LNCAP (cell line): ENCODE results near the gene GSTA4.

Experiments
- CTCF ChIP-seq: fragments of 450-650 bp; IDR thresholded peaks from 2 replicates; pipeline ENCODE4 v1.5.1; 2017; ENCODE audit warnings: mild to moderate bottlenecking

Gene GSTA4

GRCh38 chr6:52982680-52983079, 12.4 kb downstream of the GSTA4 start:
- no peak for TF ChIP-seq CTCF

GRCh38 chr6:52981222-52981900, 13.7 kb downstream of the GSTA4 start:
- no peak for TF ChIP-seq CTCF

- no peak for TF ChIP-seq CTCF
Observed at GRCh38 chr6:52976591-52977035, 18.5 kb downstream of the GSTA4 start.

- no peak for TF ChIP-seq CTCF
Observed at GRCh38 chr6:52976149-52976548, 18.9 kb downstream of the GSTA4 start.

- TF ChIP-seq CTCF: no peak
Observed at GRCh38 chr6:52975580-52975979, 19.5 kb downstream of the GSTA4 start.

GRCh38 chr6:52972989-52973388, 22.1 kb downstream of the GSTA4 start:
- no peak for TF ChIP-seq CTCF

GRCh38 chr6:52969359-52969758, 25.7 kb downstream of the GSTA4 start:
- no peak for TF ChIP-seq CTCF

- TF ChIP-seq CTCF: no peak
Observed at GRCh38 chr6:52966101-52966500, 29.0 kb downstream of the GSTA4 start.
